ENCODE data around the gene ARHGAP36. TPM values are rescaled to one million over a fixed set of nuclear protein-coding genes. Genes with fewer than 3 reads are reported as not detected.

Gene ARHGAP36
- total and polyA plus RNA-seq, 2 experiments from 2014 or later: not detected

DNA sequence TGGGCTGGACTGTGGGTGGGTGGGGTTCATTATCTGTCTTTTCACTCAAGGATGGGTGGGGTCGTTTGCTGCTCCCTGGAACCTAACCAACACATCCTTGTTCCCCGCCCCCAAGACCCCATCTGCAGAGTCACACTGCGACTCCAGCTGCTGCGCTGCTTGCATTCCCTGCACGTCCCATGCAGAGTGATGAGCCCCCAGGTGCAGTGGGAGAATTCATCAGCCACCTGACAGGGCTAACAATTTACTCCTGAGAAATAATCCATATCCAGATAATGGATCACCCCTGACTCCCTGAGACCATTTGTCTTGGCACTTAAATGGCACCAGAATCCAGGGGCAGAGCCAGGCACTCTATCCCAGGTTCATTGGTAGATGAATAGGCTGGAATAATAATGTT lies 12.4 kb upstream of the ARHGAP36 start:
- no peak for TF ChIP-seq EZH2 (IDR thresholded peaks at IDR 0.05; ENCODE audit: borderline replicate concordance)
- TF ChIP-seq EZH2phosphoT487 (IDR thresholded peaks at IDR 0.05; ENCODE audit: low read depth, severe bottlenecking, unreplicated experiment): no peak
- TF ChIP-seq, protein P1, sequence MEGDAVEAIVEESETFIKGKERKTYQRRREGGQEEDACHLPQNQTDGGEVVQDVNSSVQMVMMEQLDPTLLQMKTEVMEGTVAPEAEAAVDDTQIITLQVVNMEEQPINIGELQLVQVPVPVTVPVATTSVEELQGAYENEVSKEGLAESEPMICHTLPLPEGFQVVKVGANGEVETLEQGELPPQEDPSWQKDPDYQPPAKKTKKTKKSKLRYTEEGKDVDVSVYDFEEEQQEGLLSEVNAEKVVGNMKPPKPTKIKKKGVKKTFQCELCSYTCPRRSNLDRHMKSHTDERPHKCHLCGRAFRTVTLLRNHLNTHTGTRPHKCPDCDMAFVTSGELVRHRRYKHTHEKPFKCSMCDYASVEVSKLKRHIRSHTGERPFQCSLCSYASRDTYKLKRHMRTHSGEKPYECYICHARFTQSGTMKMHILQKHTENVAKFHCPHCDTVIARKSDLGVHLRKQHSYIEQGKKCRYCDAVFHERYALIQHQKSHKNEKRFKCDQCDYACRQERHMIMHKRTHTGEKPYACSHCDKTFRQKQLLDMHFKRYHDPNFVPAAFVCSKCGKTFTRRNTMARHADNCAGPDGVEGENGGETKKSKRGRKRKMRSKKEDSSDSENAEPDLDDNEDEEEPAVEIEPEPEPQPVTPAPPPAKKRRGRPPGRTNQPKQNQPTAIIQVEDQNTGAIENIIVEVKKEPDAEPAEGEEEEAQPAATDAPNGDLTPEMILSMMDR (IDR thresholded peaks at IDR 0.05; ENCODE audit: poor library complexity): no peak
- Histone ChIP-seq H3K36me3 (replicated peaks; ENCODE audit: insufficient read depth, low read depth) (no peaks in the 10 kb centered on the region), H3K4me3 (no peak overlapping the region), H3K9me3 (ENCODE audit: low read depth) (no peaks in the 10 kb centered on the region), H3K79me2 (no peaks in the 10 kb centered on the region), H3K9me2 (replicated peaks; ENCODE audit: insufficient read depth) (no peaks in the 10 kb centered on the region), H3K27me3 (no peaks in the 10 kb centered on the region), H3K4me2 (no peak overlapping the region), H3K27ac (no peak overlapping the region), H3K4me1 (ENCODE audit: insufficient read depth) (no peaks in the 10 kb centered on the region), H2AFZ (no peak overlapping the region), H4K20me1 (ENCODE audit: insufficient read depth, poor library complexity, severe bottlenecking) (no peaks in the 10 kb centered on the region)
- 71% methylated on average over 5 of the region's 5 CpGs for WGBS (ENCODE audit: low lambda C conversion rate, missing lambda C conversion rate)
- no peak for DNase-seq (ENCODE audit: low spot score)

DNA sequence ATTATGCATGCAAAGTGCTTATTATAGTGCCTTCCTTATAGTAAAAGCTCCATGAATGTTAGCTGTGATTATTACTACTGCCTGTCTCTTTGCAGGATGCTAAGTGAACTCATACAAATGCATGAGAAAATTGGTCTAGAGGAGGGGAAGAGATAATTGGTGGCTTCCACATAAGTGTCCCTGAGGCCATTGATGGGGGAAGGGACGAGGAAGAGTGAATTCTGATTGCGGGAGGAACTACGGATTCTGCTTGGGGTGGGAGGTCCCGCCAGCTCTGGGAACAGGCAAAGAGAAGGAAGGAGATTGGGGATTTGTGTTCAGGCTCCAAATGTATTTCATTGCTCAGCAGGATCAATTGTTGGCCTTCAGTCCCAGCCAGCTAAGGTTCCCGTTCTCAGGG lies 11.6 kb upstream of the ARHGAP36 start:
- H3K36me3 ChIP-seq (replicated peaks; ENCODE audit: insufficient read depth, low read depth): no peaks in the 10 kb centered on the region

DNA sequence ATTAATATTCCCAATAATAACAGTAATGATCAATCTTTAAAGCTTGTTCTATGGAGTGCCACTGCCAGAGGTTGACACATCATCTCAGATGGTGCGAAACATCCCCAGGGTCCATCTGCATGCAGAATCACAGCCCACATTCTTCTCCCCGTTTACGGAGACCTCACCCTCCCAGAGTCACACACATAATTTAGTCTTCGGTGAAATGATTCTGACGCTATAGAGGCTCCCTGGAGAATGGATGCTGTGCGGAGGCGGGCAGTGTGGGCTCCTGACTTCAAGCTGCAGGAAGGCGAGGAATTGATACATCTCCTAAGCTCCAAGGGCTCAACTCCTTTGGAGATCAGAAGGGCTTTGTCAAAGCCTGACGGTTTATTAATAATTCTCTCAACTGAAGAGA lies 11.0 kb upstream of the ARHGAP36 start:
- no peak overlapping the region for H3K27ac ChIP-seq

More for the DNA sequence above, 11.6 kb upstream of the ARHGAP36 start:
- H3K79me2 ChIP-seq: no peaks in the 10 kb centered on the region
- no peaks in the 10 kb centered on the region for H4K20me1 ChIP-seq (ENCODE audit: insufficient read depth, poor library complexity, severe bottlenecking)
- H3K4me1 ChIP-seq (ENCODE audit: insufficient read depth): no peaks in the 10 kb centered on the region
- DNase-seq (ENCODE audit: low spot score): no peak
- H3K27me3 ChIP-seq: no peaks in the 10 kb centered on the region
- no peaks in the 10 kb centered on the region for H3K9me3 ChIP-seq (ENCODE audit: low read depth)
- H3K4me3 ChIP-seq: no peak overlapping the region
- no peaks in the 10 kb centered on the region for H3K9me2 ChIP-seq (replicated peaks; ENCODE audit: insufficient read depth)
- no peak overlapping the region for H3K27ac ChIP-seq
- H2AFZ ChIP-seq: no peak overlapping the region
- WGBS (ENCODE audit: low lambda C conversion rate, missing lambda C conversion rate): 56% methylated on average over 5 of the region's 5 CpGs
- no peak for TF ChIP-seq EZH2 (IDR thresholded peaks at IDR 0.05; ENCODE audit: borderline replicate concordance)
- no peak for TF ChIP-seq EZH2phosphoT487 (IDR thresholded peaks at IDR 0.05; ENCODE audit: low read depth, severe bottlenecking, unreplicated experiment)
- TF ChIP-seq, protein P1 (IDR thresholded peaks at IDR 0.05; ENCODE audit: poor library complexity): no peak
- H3K4me2 ChIP-seq: no peak overlapping the region

More for the DNA sequence above, 11.0 kb upstream of the ARHGAP36 start:
- no peaks in the 10 kb centered on the region for H3K36me3 ChIP-seq (replicated peaks; ENCODE audit: insufficient read depth, low read depth)
- H4K20me1 ChIP-seq (ENCODE audit: insufficient read depth, poor library complexity, severe bottlenecking): no peaks in the 10 kb centered on the region
- H3K9me2 ChIP-seq (replicated peaks; ENCODE audit: insufficient read depth): no peaks in the 10 kb centered on the region
- TF ChIP-seq EZH2 (IDR thresholded peaks at IDR 0.05; ENCODE audit: borderline replicate concordance): no peak
- TF ChIP-seq, protein P1 (IDR thresholded peaks at IDR 0.05; ENCODE audit: poor library complexity): no peak
- TF ChIP-seq EZH2phosphoT487 (IDR thresholded peaks at IDR 0.05; ENCODE audit: low read depth, severe bottlenecking, unreplicated experiment): no peak
- no peaks in the 10 kb centered on the region for H3K4me1 ChIP-seq (ENCODE audit: insufficient read depth)
- no peak overlapping the region for H2AFZ ChIP-seq
- H3K27me3 ChIP-seq: no peaks in the 10 kb centered on the region
- H3K9me3 ChIP-seq (ENCODE audit: low read depth): no peaks in the 10 kb centered on the region
- DNase-seq (ENCODE audit: low spot score): no peak
- WGBS (ENCODE audit: low lambda C conversion rate, missing lambda C conversion rate): 75% methylated on average over 9 of the region's 9 CpGs
- H3K4me2 ChIP-seq: no peak overlapping the region
- no peaks in the 10 kb centered on the region for H3K79me2 ChIP-seq
- H3K4me3 ChIP-seq: no peak overlapping the region
